Gastroesophageal sphincter (tissue), 3 donors: ENCODE results near the gene ICOSLG.

ENCODE experiments used
- CTCF ChIP-seq, 4 experiments: fragments of 200-600 bp in 2 of 4; fragments of 450-650 bp in 2 of 4; sonication (generic) in 1 of 4; IDR thresholded peaks; one replicate each; pipeline ENCODE4 v1.5.1; 2017 to 2019; ENCODE audit warnings: antibody characterized with exemption in 4 of 4, mild to moderate bottlenecking in 2 of 4, moderate library complexity in 2 of 4
- POLR2A ChIP-seq, 2 donors: fragments of 450-650 bp; IDR thresholded peaks; one replicate each; pipeline ENCODE4 v1.6.1; 2017; ENCODE audit warnings: antibody characterized with exemption in 2 of 2, mild to moderate bottlenecking in 2 of 2, moderate library complexity in 1 of 2
- POLR2AphosphoS5 ChIP-seq: sonication (generic); formaldehyde crosslinking; IDR thresholded peaks from one replicate; pipeline ENCODE4 v1.6.1; 2017; ENCODE audit warnings: antibody characterized with exemption

- TF ChIP-seq CTCF (IDR thresholded peaks at IDR 0.05) (no peak), POLR2AphosphoS5 (no peak), POLR2A (IDR thresholded peaks at IDR 0.05) (no peak)
These were observed 25.1 kb upstream of the ICOSLG start for GRCh38 chr21:44265734-44266270.
